NT2/D1 (cell line): ENCODE measurements around the gene CITED4.

Source experiments
- DNase-seq: peaks from one replicate; pipeline ENCODE4 v3.0.0-alpha.2; 2011; ENCODE audit warnings: low read depth, low spot score
- H3K27me3 ChIP-seq: 2 replicates; pipeline ENCODE4 v1.6.0; 2011; ENCODE audit warnings: mild to moderate bottlenecking; ENCODE audit not compliant: insufficient read length, insufficient read depth
- H3K36me3 ChIP-seq: 2 replicates; pipeline ENCODE4 v1.6.1; 2011; ENCODE audit warnings: mild to moderate bottlenecking, low read length, mixed read lengths; ENCODE audit not compliant: insufficient read depth, insufficient read length
- H3K4me1 ChIP-seq: 2 replicates; pipeline ENCODE4 v1.5.1; 2011; ENCODE audit not compliant: insufficient read depth, insufficient read length
- H3K4me3 ChIP-seq: 2 replicates; pipeline ENCODE4 v1.5.1; 2011; ENCODE audit warnings: low read depth; ENCODE audit not compliant: insufficient read length
- H3K9ac ChIP-seq: 2 replicates; pipeline ENCODE4 v1.6.0; 2011; ENCODE audit warnings: low read depth; ENCODE audit not compliant: insufficient read length
- H3K9me3 ChIP-seq: 2 replicates; pipeline ENCODE4 v1.5.1; 2011; ENCODE audit warnings: mild to moderate bottlenecking, low read length; ENCODE audit not compliant: insufficient read depth
- SUZ12 ChIP-seq: IDR thresholded peaks from 2 replicates; pipeline ENCODE4 v1.6.1; 2011; ENCODE audit not compliant: insufficient read length, insufficient read depth; ENCODE audit errors: extremely low read depth
- YY1 ChIP-seq: IDR thresholded peaks from 2 replicates; pipeline ENCODE4 v1.6.1; 2011; ENCODE audit not compliant: insufficient read length, insufficient read depth
- ZNF274 ChIP-seq: IDR thresholded peaks from 2 replicates; pipeline ENCODE4 v1.6.1; 2011; ENCODE audit warnings: mild to moderate bottlenecking, low read depth, low read length

Gene CITED4

GRCh38 chr1:40862008-40862863 lies at the start of gene CITED4:
CITED4 (minus strand) TSS chr1:40862363; CDS start chr1:40862127, 236 bp downstream.
- peaks cover 28% of the 10 kb centered on the region for H3K27me3 ChIP-seq
- H3K9ac ChIP-seq, result peak within 1 kb of the TSS; percentile 84
- peak within 1 kb of the TSS; percentile 63 for H3K4me3 ChIP-seq
- peaks cover 32% of the 10 kb centered on the region for H3K4me1 ChIP-seq
- TF ChIP-seq YY1 (no peak), SUZ12 (no peak), ZNF274 (no peak)
- peak; percentile 97 for DNase-seq
- no peaks in the 10 kb centered on the region for H3K9me3 ChIP-seq
- no peaks in the 10 kb centered on the region for H3K36me3 ChIP-seq

GRCh38 chr1:40911105-40911504 lies 48.9 kb upstream of the CITED4 start:
- H3K9me3 ChIP-seq, result no peaks in the 10 kb centered on the region
- H3K9ac ChIP-seq, result no peak overlapping the region
- no peaks in the 10 kb centered on the region for H3K4me1 ChIP-seq
- no peak for DNase-seq
- no peak for TF ChIP-seq ZNF274
- TF ChIP-seq YY1, result no peak
- no peak for TF ChIP-seq SUZ12
- no peaks in the 10 kb centered on the region for H3K27me3 ChIP-seq
- H3K36me3 ChIP-seq, result no peaks in the 10 kb centered on the region
- no peak overlapping the region for H3K4me3 ChIP-seq

GRCh38 chr1:40909281-40909680 lies 47.1 kb upstream of the CITED4 start:
- no peaks in the 10 kb centered on the region for H3K27me3 ChIP-seq
- no peaks in the 10 kb centered on the region for H3K36me3 ChIP-seq
- H3K9me3 ChIP-seq, result no peaks in the 10 kb centered on the region

GRCh38 chr1:40908350-40908749 lies 46.2 kb upstream of the CITED4 start:
- no peak for TF ChIP-seq SUZ12
- TF ChIP-seq YY1, result no peak
- TF ChIP-seq ZNF274, result no peak
- H3K27me3 ChIP-seq, result no peaks in the 10 kb centered on the region
- no peak overlapping the region for H3K4me3 ChIP-seq
- no peak overlapping the region for H3K9ac ChIP-seq
- no peaks in the 10 kb centered on the region for H3K9me3 ChIP-seq
- no peaks in the 10 kb centered on the region for H3K36me3 ChIP-seq
- DNase-seq, result no peak
- no peaks in the 10 kb centered on the region for H3K4me1 ChIP-seq

More at GRCh38 chr1:40909281-40909680, 47.1 kb upstream of the CITED4 start:
- Histone ChIP-seq H3K4me3 (no peak overlapping the region), H3K9ac (no peak overlapping the region), H3K4me1 (no peaks in the 10 kb centered on the region)
- DNase-seq, result no peak
- no peak for TF ChIP-seq YY1
- TF ChIP-seq SUZ12, result no peak
- no peak for TF ChIP-seq ZNF274

- no peaks in the 10 kb centered on the region for H3K9me3 ChIP-seq
- no peaks in the 10 kb centered on the region for H3K36me3 ChIP-seq
- no peak overlapping the region for H3K9ac ChIP-seq
- no peaks in the 10 kb centered on the region for H3K4me1 ChIP-seq
- TF ChIP-seq ZNF274 (no peak), SUZ12 (no peak), YY1 (no peak)
- H3K27me3 ChIP-seq, result no peaks in the 10 kb centered on the region
- H3K4me3 ChIP-seq, result no peak overlapping the region
- no peak for DNase-seq
Observed at GRCh38 chr1:40907899-40908298, 45.7 kb upstream of the CITED4 start.

- H3K4me3 ChIP-seq, result no peak overlapping the region
- H3K9ac ChIP-seq, result no peak overlapping the region
- no peaks in the 10 kb centered on the region for H3K27me3 ChIP-seq
- TF ChIP-seq ZNF274, result no peak
- TF ChIP-seq SUZ12, result no peak
- no peak for TF ChIP-seq YY1
- DNase-seq, result no peak
- H3K36me3 ChIP-seq, result no peaks in the 10 kb centered on the region
- no peaks in the 10 kb centered on the region for H3K4me1 ChIP-seq
- H3K9me3 ChIP-seq, result no peaks in the 10 kb centered on the region
Observed at GRCh38 chr1:40906781-40907400, 44.7 kb upstream of the CITED4 start.

GRCh38 chr1:40905061-40905460 lies 42.9 kb upstream of the CITED4 start:
- H3K9me3 ChIP-seq, result no peaks in the 10 kb centered on the region
- TF ChIP-seq ZNF274 (no peak), SUZ12 (no peak), YY1 (no peak)
- DNase-seq, result no peak

GRCh38 chr1:40903106-40903505 lies 40.9 kb upstream of the CITED4 start:
- Histone ChIP-seq H3K36me3 (no peaks in the 10 kb centered on the region), H3K9ac (no peak overlapping the region), H3K9me3 (no peaks in the 10 kb centered on the region), H3K4me1 (no peaks in the 10 kb centered on the region), H3K27me3 (no peaks in the 10 kb centered on the region), H3K4me3 (no peak overlapping the region)
- no peak for DNase-seq
- TF ChIP-seq YY1, result no peak
- TF ChIP-seq ZNF274, result no peak
- TF ChIP-seq SUZ12, result no peak

More at GRCh38 chr1:40905061-40905460, 42.9 kb upstream of the CITED4 start:
- Histone ChIP-seq H3K4me1 (no peaks in the 10 kb centered on the region), H3K27me3 (no peaks in the 10 kb centered on the region), H3K36me3 (no peaks in the 10 kb centered on the region), H3K4me3 (no peak overlapping the region), H3K9ac (no peak overlapping the region)
